Esophagus muscularis mucosa (tissue), 4 donors: Measurements from ENCODE around the gene C16orf74. TPM values are rescaled to one million over a fixed set of nuclear protein-coding genes. Genes with fewer than 3 reads are reported as not detected.

Experiments used
- DNase-seq: peaks from one replicate; pipeline ENCODE4 v3.0.0-alpha.2; 2017; ENCODE audit errors: extremely low spot score
- H3K27ac ChIP-seq, 4 donors: fragments of 200-600 bp; sonication (generic); replicated peaks in 1 of 4; 1 replicate in 3 of 4; 2 replicates in 1 of 4; pipeline ENCODE4 v1.5.1; 2016 to 2019; ENCODE audit warnings: mild to moderate bottlenecking in 1 of 4
- H3K27me3 ChIP-seq, 4 donors: fragments of 200-600 bp; sonication (generic); one replicate each; pipeline versions ENCODE4 v1.5.1 to v1.6.0; 2016 to 2019
- H3K36me3 ChIP-seq, 4 donors: fragments of 200-600 bp; sonication (generic); one replicate each; pipeline ENCODE4 v1.5.1; 2016 to 2019
- H3K4me1 ChIP-seq, 4 donors: fragments of 200-600 bp; sonication (generic); one replicate each; pipeline ENCODE4 v1.5.1; 2016 to 2019
- H3K4me3 ChIP-seq, 4 donors: fragments of 200-600 bp; sonication (generic); 1 replicate in 2 of 4; 2 replicates in 2 of 4; pipeline ENCODE4 v1.5.1; 2016 to 2019; ENCODE audit warnings: mild to moderate bottlenecking in 4 of 4, moderate library complexity in 1 of 4
- H3K9me3 ChIP-seq, 4 donors: fragments of 200-600 bp; sonication (generic); 1 replicate in 3 of 4; 2 replicates in 1 of 4; pipeline ENCODE4 v1.5.1; 2016 to 2019
- EP300 ChIP-seq: sonication (generic); formaldehyde crosslinking; IDR thresholded peaks from one replicate; pipeline ENCODE4 v1.6.1; 2017; ENCODE audit warnings: antibody characterized with exemption
- POLR2A ChIP-seq: fragments of 450-650 bp; IDR thresholded peaks from one replicate; pipeline ENCODE4 v1.6.1; 2017; ENCODE audit warnings: antibody characterized with exemption, moderate library complexity, mild to moderate bottlenecking, low read depth
- POLR2AphosphoS5 ChIP-seq, 2 donors: sonication (generic); formaldehyde crosslinking; IDR thresholded peaks; one replicate each; pipeline ENCODE4 v1.6.1; 2017; ENCODE audit warnings: antibody characterized with exemption in 2 of 2
- WGBS: methylation state at CpG from one replicate; pipeline ENCODE4 v1.1.5; 2018; 5-methylcytosine and 5-hydroxymethylcytosine counted together
- intact Hi-C: fragments of 100-400 bp; cut with DNase I; formaldehyde crosslinking; loops from one replicate; pipeline ENCODE4 v1.15.1; 2023
- total RNA-seq, 4 donors: library from RNA; depleted of rRNA; stranded (reverse); fragments of >200 nt; gene quantifications; one replicate each; pipeline versions ENCODE4 v1.1.0 to v1.2.1, GENCODE V29; 2016
- TF ChIP-seq, protein P1 (sequence below), 3 experiments: fragments of 200-600 bp in 2 of 3; fragments of 450-650 bp in 1 of 3; sonication (generic) in 2 of 3; IDR thresholded peaks; one replicate each; pipeline ENCODE4 v1.5.1; 2017 to 2019; ENCODE audit warnings: antibody characterized with exemption in 3 of 3, mild to moderate bottlenecking in 2 of 3, moderate library complexity in 1 of 3

The C16orf74 gene
- total RNA-seq, 4 donors from 2014 or later = 0.83 to 2.4 (median 0.83) TPM; not detected in 1

DNA sequence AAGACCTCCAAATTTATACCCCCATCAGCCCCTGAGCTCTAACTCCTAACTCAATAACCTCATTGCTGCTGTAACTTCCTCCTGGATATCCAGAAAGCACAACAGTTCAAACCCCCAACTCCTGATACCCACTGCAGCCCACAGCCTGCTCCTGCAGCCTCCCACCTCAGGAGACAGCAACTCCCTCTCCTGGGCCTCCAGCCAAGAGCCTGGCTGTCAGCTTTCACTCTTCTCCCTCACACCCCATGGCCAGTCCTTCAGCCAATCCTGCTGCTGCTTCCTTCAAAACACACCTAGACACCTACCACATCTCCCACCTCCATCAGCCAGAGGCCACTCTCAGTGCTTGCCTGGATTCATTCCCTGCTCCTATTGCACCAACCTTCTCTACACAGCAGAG is 67.5 kb downstream of the C16orf74 start:
- no peak for DNase-seq
- Histone ChIP-seq H3K9me3 (no peaks in the 10 kb centered on the region), H3K36me3 (peaks cover 0 to 6% (median under 1%) of the 10 kb centered on the region in 4 donors), H3K27ac (no peak overlapping the region), H3K27me3 (no peaks in the 10 kb centered on the region), H3K4me1 (peaks cover 4 to 8% (median 6%) of the 10 kb centered on the region in 4 donors), H3K4me3 (no peak overlapping the region)
- intact Hi-C loops = no loop called here
- TF ChIP-seq, protein P1, sequence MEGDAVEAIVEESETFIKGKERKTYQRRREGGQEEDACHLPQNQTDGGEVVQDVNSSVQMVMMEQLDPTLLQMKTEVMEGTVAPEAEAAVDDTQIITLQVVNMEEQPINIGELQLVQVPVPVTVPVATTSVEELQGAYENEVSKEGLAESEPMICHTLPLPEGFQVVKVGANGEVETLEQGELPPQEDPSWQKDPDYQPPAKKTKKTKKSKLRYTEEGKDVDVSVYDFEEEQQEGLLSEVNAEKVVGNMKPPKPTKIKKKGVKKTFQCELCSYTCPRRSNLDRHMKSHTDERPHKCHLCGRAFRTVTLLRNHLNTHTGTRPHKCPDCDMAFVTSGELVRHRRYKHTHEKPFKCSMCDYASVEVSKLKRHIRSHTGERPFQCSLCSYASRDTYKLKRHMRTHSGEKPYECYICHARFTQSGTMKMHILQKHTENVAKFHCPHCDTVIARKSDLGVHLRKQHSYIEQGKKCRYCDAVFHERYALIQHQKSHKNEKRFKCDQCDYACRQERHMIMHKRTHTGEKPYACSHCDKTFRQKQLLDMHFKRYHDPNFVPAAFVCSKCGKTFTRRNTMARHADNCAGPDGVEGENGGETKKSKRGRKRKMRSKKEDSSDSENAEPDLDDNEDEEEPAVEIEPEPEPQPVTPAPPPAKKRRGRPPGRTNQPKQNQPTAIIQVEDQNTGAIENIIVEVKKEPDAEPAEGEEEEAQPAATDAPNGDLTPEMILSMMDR (IDR thresholded peaks at IDR 0.05) = no peak
- TF ChIP-seq POLR2AphosphoS5 (IDR thresholded peaks at IDR 0.05) (no peak), POLR2A (no peak), EP300 (no peak)

DNA sequence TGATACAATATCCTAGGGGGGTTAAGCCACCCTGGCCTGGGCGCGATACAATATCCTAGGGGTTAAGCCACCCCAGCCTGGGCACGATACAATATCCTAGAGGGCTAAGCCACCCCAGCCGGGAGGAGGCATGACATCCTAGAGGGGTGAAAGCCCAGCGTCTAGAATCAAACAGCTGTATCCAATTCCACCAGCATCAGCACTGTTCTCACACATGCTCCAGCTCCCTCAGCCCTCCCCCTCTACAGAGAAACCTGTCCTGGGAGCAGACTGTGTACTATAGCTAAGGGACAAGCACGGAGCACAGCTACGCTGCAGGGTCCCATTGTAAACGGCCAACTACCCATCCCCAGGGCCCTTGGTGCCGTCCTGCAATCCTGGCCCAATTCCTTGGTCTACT is 68.4 kb downstream of the C16orf74 start:
- H3K27ac ChIP-seq = no peak overlapping the region
- no peaks in the 10 kb centered on the region for H3K9me3 ChIP-seq
- DNase-seq = no peak
- peaks cover 0 to 13% (median 1%) of the 10 kb centered on the region in 4 donors for H3K36me3 ChIP-seq
- TF ChIP-seq EP300 (no peak), POLR2AphosphoS5 (IDR thresholded peaks at IDR 0.05) (no peak), POLR2A (no peak)
- TF ChIP-seq, protein P1 (IDR thresholded peaks at IDR 0.05) = no peak
- H3K4me3 ChIP-seq = no peak overlapping the region
- H3K4me1 ChIP-seq = no peaks in the 10 kb centered on the region
- 86% methylated on average over 8 of the region's 9 CpGs for WGBS
- intact Hi-C loops = no loop called here
- no peaks in the 10 kb centered on the region for H3K27me3 ChIP-seq

DNA sequence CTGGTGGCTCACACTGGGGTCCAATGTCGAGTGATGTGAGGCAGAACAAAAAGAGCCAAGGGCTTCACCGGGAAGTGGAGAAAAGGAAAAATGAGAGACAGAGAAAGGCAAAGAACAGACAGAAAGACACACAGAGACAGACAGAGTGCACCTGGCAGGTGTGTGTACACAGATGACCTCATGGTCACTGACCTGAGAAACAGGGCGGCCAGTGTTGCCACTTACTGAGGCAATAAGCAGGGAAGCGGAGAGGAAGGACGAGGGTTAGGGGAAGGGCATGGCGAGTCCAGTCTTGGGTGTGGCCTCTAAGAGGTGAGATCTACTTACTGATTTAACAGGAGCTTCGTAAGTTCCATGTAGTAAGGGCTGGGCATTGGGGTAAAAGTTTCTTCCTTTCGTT is 69.6 kb downstream of the C16orf74 start:
- Histone ChIP-seq H3K27ac (no peak overlapping the region), H3K27me3 (no peaks in the 10 kb centered on the region), H3K36me3 (peaks cover 0 to 24% (median 1%) of the 10 kb centered on the region in 4 donors), H3K9me3 (no peaks in the 10 kb centered on the region), H3K4me3 (no peak overlapping the region), H3K4me1 (no peaks in the 10 kb centered on the region)
- intact Hi-C loops = no loop called here
- WGBS = 85% methylated on average over 8 of the region's 8 CpGs
- no peak for TF ChIP-seq POLR2A
- DNase-seq = no peak

DNA sequence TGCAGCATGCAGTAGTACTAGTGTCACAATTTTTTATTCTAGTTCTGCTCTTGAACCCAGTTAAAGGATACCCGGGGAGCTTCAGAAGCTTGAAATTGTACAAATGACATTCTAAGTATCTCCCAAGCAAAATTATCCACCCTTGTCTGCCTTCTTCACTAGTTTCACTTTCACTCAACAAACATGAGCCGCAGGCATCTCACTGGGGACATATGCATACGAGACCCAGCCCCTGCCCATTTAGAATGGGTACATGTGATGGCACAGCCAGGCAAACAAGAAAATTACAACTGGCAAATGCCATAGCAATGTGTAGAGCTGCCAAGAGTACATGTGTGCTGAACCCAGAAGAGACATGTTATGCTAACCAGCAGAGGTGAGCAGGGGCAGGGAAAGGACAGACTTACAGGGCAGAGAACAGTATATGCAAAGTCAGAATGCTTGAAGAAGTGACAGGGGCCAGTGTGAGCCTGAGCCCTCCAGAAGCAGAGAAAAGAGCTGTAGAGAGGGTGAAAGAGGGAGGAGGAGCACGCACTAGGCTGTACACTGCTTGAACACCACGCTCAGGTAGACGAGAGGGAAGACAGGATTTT is 70.4 kb downstream of the C16orf74 start:
- Histone ChIP-seq H3K9me3 (no peaks in the 10 kb centered on the region), H3K4me1 (no peaks in the 10 kb centered on the region), H3K4me3 (no peak overlapping the region), H3K36me3 (peaks cover 0 to 32% (median 2%) of the 10 kb centered on the region in 4 donors), H3K27ac (no peak overlapping the region), H3K27me3 (no peaks in the 10 kb centered on the region)
- 89% methylated on average over 6 of the region's 6 CpGs for WGBS
- intact Hi-C loops = no loop called here
- no peak for DNase-seq
- TF ChIP-seq EP300 (no peak), POLR2A (no peak), POLR2AphosphoS5 (IDR thresholded peaks at IDR 0.05) (no peak)
- TF ChIP-seq, protein P1 (IDR thresholded peaks at IDR 0.05) = no peak

DNA sequence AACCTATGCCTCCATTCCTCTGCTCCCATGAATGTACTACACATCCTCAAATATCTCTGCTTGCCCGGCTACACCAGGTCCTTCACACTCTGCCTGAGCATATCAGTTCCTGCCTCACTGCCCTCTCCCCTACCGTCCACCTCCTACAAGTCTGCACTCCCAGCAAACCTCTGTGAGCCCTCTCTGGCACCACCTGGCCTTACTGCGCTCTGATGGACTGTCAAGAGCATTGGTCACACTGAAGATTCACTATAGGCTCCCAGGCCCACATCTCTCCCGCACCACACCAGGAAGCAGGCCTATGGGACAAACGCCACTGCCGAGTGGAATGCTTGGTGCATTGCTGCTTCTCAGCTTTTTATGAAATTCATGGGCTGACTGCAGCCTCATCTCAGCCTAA is 71.0 kb downstream of the C16orf74 start:
- Histone ChIP-seq H3K9me3 (no peaks in the 10 kb centered on the region), H3K4me3 (no peak overlapping the region), H3K27ac (no peak overlapping the region), H3K4me1 (peaks cover 0 to 2% (median 0%) of the 10 kb centered on the region in 4 donors), H3K36me3 (peaks cover 0 to 38% (median 5%) of the 10 kb centered on the region in 4 donors), H3K27me3 (no peaks in the 10 kb centered on the region)
- TF ChIP-seq POLR2AphosphoS5 (IDR thresholded peaks at IDR 0.05) (no peak), EP300 (no peak), POLR2A (no peak)
- TF ChIP-seq, protein P1 (IDR thresholded peaks at IDR 0.05) = no peak
- WGBS = 94% methylated on average over 6 of the region's 6 CpGs
- intact Hi-C loops = no loop called here
- DNase-seq = no peak
